IPS DF 6.9 (cell line): ENCODE measurements around the gene IGF1.

Experiments
- DNase-seq: peaks from one replicate; pipeline ENCODE4 v3.0.0-alpha.2; 2013; ENCODE audit warnings: low read depth, low spot score
- H3K27ac ChIP-seq: one replicate; pipeline ENCODE4 v1.5.1; 2013; ENCODE audit warnings: low read length, control low read depth
- H3K27me3 ChIP-seq: 2 replicates; pipeline ENCODE4 v1.6.1; 2013; ENCODE audit warnings: mild to moderate bottlenecking, low read length; ENCODE audit not compliant: control insufficient read depth, insufficient read depth
- H3K36me3 ChIP-seq: 2 replicates; pipeline ENCODE4 v1.6.1; 2013; ENCODE audit warnings: low read length; ENCODE audit not compliant: control insufficient read depth, insufficient read depth
- H3K4me1 ChIP-seq: 2 replicates; pipeline ENCODE4 v1.6.1; 2013; ENCODE audit warnings: low read length; ENCODE audit not compliant: control insufficient read depth, insufficient read depth
- H3K4me3 ChIP-seq: 2 replicates; pipeline ENCODE4 v1.5.1; 2013; ENCODE audit warnings: mild to moderate bottlenecking, low read length
- H3K9me3 ChIP-seq: 2 replicates; pipeline ENCODE4 v1.6.1; 2013; ENCODE audit warnings: low read length, inconsistent platforms; ENCODE audit not compliant: control insufficient read depth, insufficient read depth
- WGBS: extraction: QIAGEN DNeasy Blood & Tissue Kit; methylation state at CpG from one replicate; pipeline ENCODE4 v1.1.7; 2013; ENCODE audit warnings: mixed read lengths, missing lambda C conversion rate; ENCODE audit not compliant: insufficient read length, insufficient coverage; 5-methylcytosine and 5-hydroxymethylcytosine counted together

Gene IGF1

GRCh38 chr12:102444707-102445106, 35.7 kb downstream of the IGF1 start:
- no peaks in the 10 kb centered on the region for H3K4me1 ChIP-seq
- WGBS, result no CpG with 5 or more reads among the region's 7 CpGs
- H3K4me3 ChIP-seq, result no peak overlapping the region
- no peak for DNase-seq
- no peaks in the 10 kb centered on the region for H3K9me3 ChIP-seq
- no peaks in the 10 kb centered on the region for H3K36me3 ChIP-seq
- H3K27me3 ChIP-seq, result no peaks in the 10 kb centered on the region
- no peak overlapping the region for H3K27ac ChIP-seq

GRCh38 chr12:102444093-102444492, 36.3 kb downstream of the IGF1 start:
- no peaks in the 10 kb centered on the region for H3K9me3 ChIP-seq
- no peaks in the 10 kb centered on the region for H3K4me1 ChIP-seq
- no peak overlapping the region for H3K27ac ChIP-seq
- no peak overlapping the region for H3K4me3 ChIP-seq
- H3K36me3 ChIP-seq, result no peaks in the 10 kb centered on the region
- H3K27me3 ChIP-seq, result no peaks in the 10 kb centered on the region
- no peak for DNase-seq
- no CpG with 5 or more reads among the region's 3 CpGs for WGBS

GRCh38 chr12:102441077-102441596, 39.2 kb downstream of the IGF1 start:
- Histone ChIP-seq H3K27ac (no peak overlapping the region), H3K9me3 (no peaks in the 10 kb centered on the region), H3K27me3 (no peaks in the 10 kb centered on the region), H3K36me3 (no peaks in the 10 kb centered on the region), H3K4me1 (no peaks in the 10 kb centered on the region), H3K4me3 (no peak overlapping the region)
- no CpG with 5 or more reads among the region's 1 CpG for WGBS
- DNase-seq, result no peak

- Histone ChIP-seq H3K27me3 (no peaks in the 10 kb centered on the region), H3K4me1 (no peaks in the 10 kb centered on the region), H3K27ac (no peak overlapping the region), H3K4me3 (no peak overlapping the region), H3K36me3 (no peaks in the 10 kb centered on the region), H3K9me3 (no peaks in the 10 kb centered on the region)
- no CpG with 5 or more reads among the region's 11 CpGs for WGBS
- DNase-seq, result no peak
Observed at GRCh38 chr12:102439426-102440405, 40.6 kb downstream of the IGF1 start.

- no CpG with 5 or more reads among the region's 2 CpGs for WGBS
- H3K27ac ChIP-seq, result no peak overlapping the region
Observed at GRCh38 chr12:102438827-102439210, 41.5 kb downstream of the IGF1 start.

GRCh38 chr12:102438047-102438826, 42.1 kb downstream of the IGF1 start:
- no peaks in the 10 kb centered on the region for H3K9me3 ChIP-seq
- DNase-seq, result no peak
- H3K36me3 ChIP-seq, result no peaks in the 10 kb centered on the region
- WGBS, result no CpG with 5 or more reads among the region's 11 CpGs
- no peak overlapping the region for H3K4me3 ChIP-seq
- no peaks in the 10 kb centered on the region for H3K27me3 ChIP-seq
- H3K27ac ChIP-seq, result no peak overlapping the region
- H3K4me1 ChIP-seq, result no peaks in the 10 kb centered on the region

More at GRCh38 chr12:102438827-102439210, 41.5 kb downstream of the IGF1 start:
- Histone ChIP-seq H3K9me3 (no peaks in the 10 kb centered on the region), H3K27me3 (no peaks in the 10 kb centered on the region), H3K4me3 (no peak overlapping the region), H3K4me1 (no peaks in the 10 kb centered on the region), H3K36me3 (no peaks in the 10 kb centered on the region)
- DNase-seq, result no peak

GRCh38 chr12:102437511-102437910, 42.9 kb downstream of the IGF1 start:
- no peaks in the 10 kb centered on the region for H3K4me1 ChIP-seq
- H3K36me3 ChIP-seq, result no peaks in the 10 kb centered on the region
- WGBS, result no CpG with 5 or more reads among the region's 3 CpGs
- no peak overlapping the region for H3K4me3 ChIP-seq
- H3K9me3 ChIP-seq, result no peaks in the 10 kb centered on the region
- H3K27ac ChIP-seq, result no peak overlapping the region
- no peak for DNase-seq
- no peaks in the 10 kb centered on the region for H3K27me3 ChIP-seq

GRCh38 chr12:102436867-102437266, 43.5 kb downstream of the IGF1 start:
- no peaks in the 10 kb centered on the region for H3K9me3 ChIP-seq
- no peaks in the 10 kb centered on the region for H3K27me3 ChIP-seq
- no CpG with 5 or more reads among the region's 4 CpGs for WGBS
- no peak overlapping the region for H3K4me3 ChIP-seq
- DNase-seq, result no peak
- no peaks in the 10 kb centered on the region for H3K36me3 ChIP-seq
- H3K4me1 ChIP-seq, result no peaks in the 10 kb centered on the region
- no peak overlapping the region for H3K27ac ChIP-seq

- WGBS, result no CpG with 5 or more reads among the region's 4 CpGs
- H3K36me3 ChIP-seq, result no peaks in the 10 kb centered on the region
- H3K4me1 ChIP-seq, result no peaks in the 10 kb centered on the region
- H3K9me3 ChIP-seq, result no peaks in the 10 kb centered on the region
- no peak for DNase-seq
- no peak overlapping the region for H3K4me3 ChIP-seq
- no peak overlapping the region for H3K27ac ChIP-seq
- no peaks in the 10 kb centered on the region for H3K27me3 ChIP-seq
Observed at GRCh38 chr12:102435827-102436436, 44.4 kb downstream of the IGF1 start.

- no peaks in the 10 kb centered on the region for H3K27me3 ChIP-seq
- DNase-seq, result no peak
- H3K4me1 ChIP-seq, result no peaks in the 10 kb centered on the region
- H3K27ac ChIP-seq, result no peak overlapping the region
- no peaks in the 10 kb centered on the region for H3K9me3 ChIP-seq
- no peak overlapping the region for H3K4me3 ChIP-seq
- no CpG with 5 or more reads among the region's 1 CpG for WGBS
- H3K36me3 ChIP-seq, result no peaks in the 10 kb centered on the region
Observed at GRCh38 chr12:102433304-102433703, 47.1 kb downstream of the IGF1 start.
